ENCODE measurements around the gene ZNF140.
A peak's percentile ranks its signal among the peaks of the same experiment; 100 is the strongest.

The ZNF140 gene

GRCh38 chr12:133130808-133131128 is 50.0 kb downstream of the ZNF140 start:
- TF ChIP-seq ZFX (IDR thresholded peaks at IDR 0.05), result no peak
- no peak for TF ChIP-seq CTCF (conservative IDR thresholded peaks at IDR 0.05)
- H3K27ac ChIP-seq, result peak overlapping the region; percentile 82

GRCh38 chr12:133135747-133136146 is 55.0 kb downstream of the ZNF140 start:
- TF ChIP-seq ZFX (IDR thresholded peaks at IDR 0.05) (no peak), CTCF (conservative IDR thresholded peaks at IDR 0.05) (no peak)

GRCh38 chr12:133145981-133146380 is 65.3 kb downstream of the ZNF140 start:
- TF ChIP-seq ZFX (IDR thresholded peaks at IDR 0.05), result no peak
- no peak for TF ChIP-seq CTCF (conservative IDR thresholded peaks at IDR 0.05)

More at GRCh38 chr12:133135747-133136146, 55.0 kb downstream of the ZNF140 start:
- H3K27ac ChIP-seq, result no peak overlapping the region

GRCh38 chr12:133156125-133156690 is 75.5 kb downstream of the ZNF140 start:
- TF ChIP-seq ZFX (IDR thresholded peaks at IDR 0.05), result no peak
- TF ChIP-seq CTCF (conservative IDR thresholded peaks at IDR 0.05), result no peak
- H3K27ac ChIP-seq, result no peak overlapping the region

More at GRCh38 chr12:133145981-133146380, 65.3 kb downstream of the ZNF140 start:
- H3K27ac ChIP-seq, result no peak overlapping the region
